Nephron (organoid): ENCODE results near the gene ZNF213.
A peak's percentile ranks its signal among the peaks of the same experiment; 100 is the strongest.

Experiments
- H3K27ac Mint-ChIP-seq, 3 experiments: 2 replicates each; pipeline ENCODE4 v1.8.0; 2020; ENCODE audit warnings: mixed read lengths in 3 of 3, mild to moderate bottlenecking in 2 of 3, moderate library complexity in 1 of 3
- H3K27me3 Mint-ChIP-seq: 2 replicates; pipeline ENCODE4 v1.8.0; 2021; ENCODE audit warnings: low read depth, mild to moderate bottlenecking, moderate library complexity, mixed read lengths
- H3K36me3 Mint-ChIP-seq: 2 replicates; pipeline ENCODE4 v1.8.0; 2020; ENCODE audit warnings: low read depth, mixed read lengths
- H3K4me1 Mint-ChIP-seq: 2 replicates; pipeline ENCODE4 v1.8.0; 2020; ENCODE audit warnings: mixed read lengths
- H3K4me3 Mint-ChIP-seq, 3 experiments: 2 replicates each; pipeline ENCODE4 v1.8.0; 2020; ENCODE audit warnings: mild to moderate bottlenecking in 3 of 3, mixed read lengths in 3 of 3, moderate library complexity in 2 of 3
- H3K9me3 Mint-ChIP-seq: 2 replicates; pipeline ENCODE4 v1.8.0; 2020; ENCODE audit warnings: mixed read lengths
- TF ChIP-seq, protein P1 (sequence below), 3 experiments: fragments of 200-600 bp; sonication (generic); IDR thresholded peaks; one replicate each; pipeline ENCODE4 v1.5.0; 2021; ENCODE audit warnings: antibody characterized with exemption in 3 of 3; ENCODE audit not compliant: unreplicated experiment in 3 of 3

ZNF213 gene

DNA sequence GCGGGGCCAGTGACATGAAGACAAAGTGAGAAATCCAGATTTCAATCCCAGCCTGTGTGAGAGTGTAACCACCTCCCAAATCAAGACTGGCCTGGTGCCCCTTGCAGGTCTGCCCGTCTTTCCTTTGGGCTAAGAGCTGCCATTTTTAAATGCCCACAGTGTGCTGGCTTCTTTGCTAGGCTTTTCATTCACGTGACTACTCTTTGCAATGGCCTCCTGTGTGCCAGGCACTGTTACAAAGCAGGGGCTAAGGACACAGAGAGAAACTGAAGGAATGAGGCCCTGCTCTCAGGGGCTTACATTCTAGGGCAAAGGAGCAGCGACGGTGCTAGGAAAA lies 35.5 kb upstream of the ZNF213 start:
- H3K36me3 Mint-ChIP-seq = no peaks in the 10 kb centered on the region
- peaks cover 40% of the 10 kb centered on the region for H3K27me3 Mint-ChIP-seq
- no peak overlapping the region for H3K4me3 Mint-ChIP-seq
- no peak overlapping the region for H3K27ac Mint-ChIP-seq
- TF ChIP-seq, protein P1, sequence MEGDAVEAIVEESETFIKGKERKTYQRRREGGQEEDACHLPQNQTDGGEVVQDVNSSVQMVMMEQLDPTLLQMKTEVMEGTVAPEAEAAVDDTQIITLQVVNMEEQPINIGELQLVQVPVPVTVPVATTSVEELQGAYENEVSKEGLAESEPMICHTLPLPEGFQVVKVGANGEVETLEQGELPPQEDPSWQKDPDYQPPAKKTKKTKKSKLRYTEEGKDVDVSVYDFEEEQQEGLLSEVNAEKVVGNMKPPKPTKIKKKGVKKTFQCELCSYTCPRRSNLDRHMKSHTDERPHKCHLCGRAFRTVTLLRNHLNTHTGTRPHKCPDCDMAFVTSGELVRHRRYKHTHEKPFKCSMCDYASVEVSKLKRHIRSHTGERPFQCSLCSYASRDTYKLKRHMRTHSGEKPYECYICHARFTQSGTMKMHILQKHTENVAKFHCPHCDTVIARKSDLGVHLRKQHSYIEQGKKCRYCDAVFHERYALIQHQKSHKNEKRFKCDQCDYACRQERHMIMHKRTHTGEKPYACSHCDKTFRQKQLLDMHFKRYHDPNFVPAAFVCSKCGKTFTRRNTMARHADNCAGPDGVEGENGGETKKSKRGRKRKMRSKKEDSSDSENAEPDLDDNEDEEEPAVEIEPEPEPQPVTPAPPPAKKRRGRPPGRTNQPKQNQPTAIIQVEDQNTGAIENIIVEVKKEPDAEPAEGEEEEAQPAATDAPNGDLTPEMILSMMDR (IDR thresholded peaks at IDR 0.05; ENCODE audit: unreplicated experiment in 3 of 3) = no peak
- H3K4me1 Mint-ChIP-seq = peaks cover 23% of the 10 kb centered on the region
- H3K9me3 Mint-ChIP-seq = no peaks in the 10 kb centered on the region

DNA sequence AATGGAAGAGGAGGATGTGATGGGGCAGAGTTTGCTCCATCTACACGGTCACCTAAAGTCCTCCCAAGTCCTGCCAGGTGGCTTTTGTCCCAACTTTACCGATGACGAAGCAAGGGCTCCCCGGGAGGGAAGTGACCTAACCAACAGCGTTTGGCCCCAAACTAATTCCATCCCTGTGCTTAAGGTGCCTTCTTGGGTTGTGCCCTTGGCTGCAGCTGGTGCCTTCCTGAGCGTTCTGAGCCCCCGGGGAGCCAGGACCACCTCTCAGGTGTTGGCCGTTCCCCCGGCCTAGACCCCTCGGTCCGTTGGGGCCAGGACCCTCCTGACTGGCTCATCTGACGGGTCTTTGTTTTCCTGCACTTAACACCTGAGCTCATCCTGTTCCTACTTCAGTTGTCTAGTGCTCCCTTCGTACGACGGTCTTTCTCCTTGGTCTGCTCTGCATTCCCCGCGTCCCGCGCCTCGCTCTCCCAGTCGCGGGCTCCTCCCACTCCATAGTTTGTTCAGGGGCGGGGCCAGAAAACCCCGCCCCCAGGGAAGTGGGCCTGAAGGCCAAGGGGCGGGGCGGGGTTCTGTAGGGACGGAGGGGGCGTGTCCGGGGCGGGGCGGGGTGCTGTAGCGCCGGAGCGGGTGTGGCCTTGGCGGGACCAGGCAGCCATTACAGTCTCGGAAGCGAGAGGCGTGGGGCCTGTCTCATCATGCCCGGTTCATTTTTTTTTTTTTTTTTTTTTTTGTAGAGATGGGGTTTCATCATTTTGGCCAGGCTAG lies 34.9 kb upstream of the ZNF213 start:
- Mint-ChIP-seq H3K27me3 (peaks cover 44% of the 10 kb centered on the region), H3K27ac (peak overlapping the region in 1 of 3 experiments; percentile 20), H3K36me3 (no peaks in the 10 kb centered on the region), H3K4me1 (peaks cover 23% of the 10 kb centered on the region), H3K4me3 (peak overlapping the region; percentile 77 to 80 (median 77)), H3K9me3 (no peaks in the 10 kb centered on the region)
- TF ChIP-seq, protein P1 (IDR thresholded peaks at IDR 0.05; ENCODE audit: unreplicated experiment in 3 of 3) = no peak

DNA sequence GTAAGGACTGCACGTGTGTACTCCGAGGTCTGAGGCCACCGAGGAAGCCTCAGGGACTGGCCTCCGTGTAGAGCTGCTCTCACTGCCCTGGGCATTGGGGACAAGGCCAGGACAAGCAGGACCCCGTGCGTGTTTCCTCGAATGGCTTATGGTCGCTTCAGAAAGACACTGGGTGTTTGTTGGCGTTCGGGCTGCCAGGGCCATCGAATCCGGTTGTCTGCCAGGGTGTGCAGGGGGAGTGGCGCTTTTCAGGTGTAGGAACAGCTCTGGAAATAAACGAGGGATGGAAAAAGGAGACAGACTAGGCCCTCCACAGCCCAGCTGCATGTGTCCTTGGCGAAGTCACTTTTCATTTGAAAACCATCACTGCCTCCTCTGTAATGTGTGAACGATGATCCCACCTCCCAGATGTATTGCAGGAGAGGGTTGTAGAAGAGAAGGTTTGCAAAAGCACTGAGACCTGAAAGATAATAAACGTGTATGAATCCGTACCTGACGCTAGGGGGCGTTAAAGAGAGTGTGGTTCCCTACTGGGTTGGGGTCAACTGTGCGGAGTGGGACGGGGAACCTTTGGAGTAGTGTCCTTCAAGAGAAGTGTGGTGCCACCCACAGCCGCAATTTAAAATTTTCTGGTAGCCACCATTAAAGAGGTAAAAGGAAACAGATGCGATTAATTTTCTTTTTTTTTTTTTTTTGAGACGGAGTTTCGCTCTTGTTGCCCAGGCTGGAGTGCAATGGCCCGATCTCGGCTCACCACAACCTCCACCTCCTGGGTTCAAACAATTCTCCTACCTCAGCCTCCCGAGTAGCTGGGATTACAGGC lies 33.6 kb upstream of the ZNF213 start:
- no peaks in the 10 kb centered on the region for H3K36me3 Mint-ChIP-seq
- peak overlapping the region in 1 of 3 experiments; percentile 50 for H3K27ac Mint-ChIP-seq
- TF ChIP-seq, protein P1 (IDR thresholded peaks at IDR 0.05; ENCODE audit: unreplicated experiment in 3 of 3) = peak; percentile 43 to 52 (median 51)
- H3K27me3 Mint-ChIP-seq = peaks cover 44% of the 10 kb centered on the region
- peaks cover 29% of the 10 kb centered on the region for H3K4me1 Mint-ChIP-seq
- peak overlapping the region in 1 of 3 experiments; percentile 63 for H3K4me3 Mint-ChIP-seq
- H3K9me3 Mint-ChIP-seq = no peaks in the 10 kb centered on the region

DNA sequence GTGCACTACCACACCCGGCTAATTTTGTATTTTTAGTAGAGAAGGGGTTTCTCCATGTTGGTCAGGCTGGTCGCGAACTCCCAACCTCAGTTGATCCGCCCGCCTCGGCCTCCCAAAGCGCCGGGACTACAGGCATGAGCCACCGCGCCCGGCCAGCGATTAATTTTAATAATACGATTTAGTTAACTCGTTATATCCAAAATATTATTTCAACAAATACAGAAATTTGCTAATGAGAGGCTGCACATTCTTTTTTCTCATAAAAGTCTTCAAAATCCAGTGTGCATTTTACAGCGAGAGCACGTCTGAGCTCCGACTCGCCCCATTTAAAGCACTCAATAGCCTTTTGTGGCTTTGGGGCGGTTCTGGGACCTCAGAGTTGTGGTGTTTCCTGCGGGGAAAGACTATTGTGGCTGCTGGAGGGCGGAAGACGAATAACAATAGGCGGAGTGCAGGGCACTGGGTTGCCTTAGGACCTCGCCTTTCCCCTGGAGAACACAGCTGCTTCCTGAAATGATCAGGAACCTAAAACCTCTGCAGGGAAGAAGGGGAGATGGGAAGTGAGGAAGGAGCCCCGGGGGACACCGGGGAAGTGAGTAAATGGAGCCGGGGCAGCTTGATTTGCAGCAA lies 32.9 kb upstream of the ZNF213 start:
- TF ChIP-seq, protein P1 (IDR thresholded peaks at IDR 0.05; ENCODE audit: unreplicated experiment in 3 of 3) = no peak
- H3K27ac Mint-ChIP-seq = peak overlapping the region in 2 of 3 experiments; percentile 57 to 70
- H3K4me3 Mint-ChIP-seq = peak overlapping the region in 2 of 3 experiments; percentile 12 to 42
- H3K36me3 Mint-ChIP-seq = no peaks in the 10 kb centered on the region
- H3K4me1 Mint-ChIP-seq = peaks cover 29% of the 10 kb centered on the region
- peaks cover 44% of the 10 kb centered on the region for H3K27me3 Mint-ChIP-seq
- H3K9me3 Mint-ChIP-seq = no peaks in the 10 kb centered on the region

DNA sequence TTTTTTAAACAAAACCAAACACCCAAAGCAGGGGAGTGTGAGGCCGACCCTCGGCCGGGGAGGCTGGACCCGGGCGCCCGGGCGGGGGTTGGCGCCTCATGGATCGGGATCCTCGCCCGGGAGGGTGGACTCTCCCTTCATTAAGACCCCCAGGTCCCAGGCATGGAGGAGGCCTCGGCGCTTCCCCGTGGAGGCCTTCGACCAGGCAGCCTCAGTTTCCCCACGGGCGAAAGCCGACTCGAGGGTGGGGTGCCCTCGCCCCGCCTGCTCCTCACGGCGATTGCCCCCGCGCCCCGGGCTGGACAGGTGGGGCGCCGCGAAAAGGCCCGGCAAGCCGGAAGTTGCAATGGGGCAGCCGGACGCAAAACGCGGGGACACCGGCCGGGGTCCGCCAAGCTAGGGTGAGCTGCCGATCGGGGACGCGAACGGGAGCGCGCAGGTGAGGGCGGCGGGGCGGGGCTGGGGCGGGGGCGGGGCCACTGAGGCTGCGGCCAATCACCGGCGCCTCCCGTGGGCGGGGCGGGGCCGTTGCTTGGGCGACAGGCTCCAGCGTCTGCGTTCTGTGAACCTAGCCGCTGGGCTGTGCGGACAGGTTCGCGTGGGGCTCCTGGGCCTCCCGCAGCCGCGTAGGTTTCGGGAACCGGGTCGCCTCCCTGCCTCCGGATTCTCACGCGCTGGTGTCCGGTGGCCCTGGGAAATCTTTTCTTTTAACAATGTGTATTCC lies 28.5 kb upstream of the ZNF213 start:
- H3K4me1 Mint-ChIP-seq = peaks cover 16% of the 10 kb centered on the region
- H3K36me3 Mint-ChIP-seq = no peaks in the 10 kb centered on the region
- no peaks in the 10 kb centered on the region for H3K9me3 Mint-ChIP-seq
- H3K27ac Mint-ChIP-seq = peak overlapping the region; percentile 73 to 89 (median 89)
- H3K4me3 Mint-ChIP-seq = peak overlapping the region; percentile 81 to 86 (median 83)
- peaks cover 15% of the 10 kb centered on the region for H3K27me3 Mint-ChIP-seq
- TF ChIP-seq, protein P1 (IDR thresholded peaks at IDR 0.05; ENCODE audit: unreplicated experiment in 3 of 3) = no peak
